ENCODE results near the gene GORAB. TPM values are rescaled to one million over a fixed set of nuclear protein-coding genes. Genes with fewer than 3 reads are reported as not detected.

The GORAB gene
- polyA plus RNA-seq, 1 experiment, result 7.6 TPM

GRCh38 chr1:170558731-170559130, 26.8 kb downstream of the GORAB start:
- CTCF ChIA-PET, result no interaction called here

DNA sequence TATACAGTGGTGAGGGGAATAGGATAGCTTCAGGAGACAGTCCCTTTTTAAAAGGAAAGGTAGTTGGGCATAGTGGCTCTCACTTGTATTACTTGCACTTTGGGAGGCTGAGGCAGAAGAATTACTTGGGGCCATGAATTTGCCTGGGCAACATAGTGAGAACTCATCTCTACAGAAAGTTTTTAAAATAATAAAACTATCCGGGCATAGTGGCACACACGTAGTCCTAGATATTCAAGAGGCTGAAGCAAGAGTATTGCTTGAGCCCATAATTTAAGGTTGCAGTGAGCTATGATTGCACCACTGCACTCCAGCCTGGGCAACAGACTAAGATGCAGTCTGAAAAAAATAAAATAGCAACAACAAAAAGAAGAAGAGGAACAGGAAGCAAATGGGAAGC, 27.2 kb downstream of the GORAB start:
- Histone ChIP-seq H3K4me3 (ENCODE audit: low read depth, low read length) (no peak overlapping the region), H3K36me3 (ENCODE audit: control insufficient read depth, insufficient read depth, low read length) (peaks cover 1% of the 10 kb centered on the region; the same call in 1 of the 2 replicates), H3K27me3 (ENCODE audit: control insufficient read depth, insufficient read depth, low read length) (no peaks in the 10 kb centered on the region)
- POLR2A ChIA-PET, result no interaction called here
- DNase-seq (ENCODE audit: low read depth), result no peak
- CTCF ChIA-PET, result no interaction called here
- TF ChIP-seq CTCF (IDR thresholded peaks at IDR 0.05; ENCODE audit: insufficient read depth, low read depth, low read length), result no peak

More at GRCh38 chr1:170558731-170559130, 26.8 kb downstream of the GORAB start:
- TF ChIP-seq CTCF (IDR thresholded peaks at IDR 0.05; ENCODE audit: insufficient read depth, low read depth, low read length), result no peak
- no peak overlapping the region for H3K4me3 ChIP-seq (ENCODE audit: low read depth, low read length)
- POLR2A ChIA-PET, result no interaction called here
- DNase-seq (ENCODE audit: low read depth), result no peak
- peaks cover 1% of the 10 kb centered on the region; the same call in 1 of the 2 replicates for H3K36me3 ChIP-seq (ENCODE audit: control insufficient read depth, insufficient read depth, low read length)
- no peaks in the 10 kb centered on the region for H3K27me3 ChIP-seq (ENCODE audit: control insufficient read depth, insufficient read depth, low read length)

- Histone ChIP-seq H3K27me3 (ENCODE audit: control insufficient read depth, insufficient read depth, low read length) (no peaks in the 10 kb centered on the region), H3K4me3 (ENCODE audit: low read depth, low read length) (no peak overlapping the region), H3K36me3 (ENCODE audit: control insufficient read depth, insufficient read depth, low read length) (no peaks in the 10 kb centered on the region)
- no peak for TF ChIP-seq CTCF (IDR thresholded peaks at IDR 0.05; ENCODE audit: insufficient read depth, low read depth, low read length)
- no peak for DNase-seq (ENCODE audit: low read depth)
- CTCF ChIA-PET, result no interaction called here
- POLR2A ChIA-PET, result no interaction called here
Observed at GRCh38 chr1:170560681-170561285, 28.8 kb downstream of the GORAB start.

DNA sequence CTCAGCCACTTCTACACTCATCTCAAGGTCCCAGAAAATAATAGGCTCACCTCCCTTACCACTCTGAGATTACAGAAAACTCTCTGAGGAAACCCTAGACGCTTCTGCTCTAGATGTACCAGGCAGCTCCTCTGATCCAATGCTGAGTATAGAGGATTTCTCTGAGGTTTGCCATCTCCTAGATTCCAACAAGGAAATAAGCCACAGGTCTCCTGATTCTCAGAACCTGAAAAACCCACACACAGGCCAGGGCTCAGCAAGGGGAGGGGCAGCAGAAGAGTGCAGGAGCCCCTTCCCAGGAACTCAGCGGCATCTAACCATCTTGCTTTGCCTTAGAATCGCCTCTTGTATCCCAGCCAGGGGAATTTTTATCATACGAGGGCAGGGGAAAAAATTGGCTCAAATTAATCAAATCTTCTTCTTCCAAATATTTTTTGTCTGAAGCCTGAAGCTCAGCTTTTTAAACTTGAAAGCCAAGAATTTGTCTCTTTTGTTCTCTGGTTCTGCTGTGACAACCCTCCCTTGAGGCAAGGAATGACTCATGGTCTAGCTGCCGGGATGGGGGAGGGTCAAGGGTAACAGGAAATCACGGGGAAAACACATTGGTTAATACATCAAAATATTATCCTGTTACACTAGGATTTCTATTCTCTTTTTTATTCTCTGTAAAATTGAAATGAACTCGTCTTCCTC, 30.8 kb downstream of the GORAB start:
- no peak for TF ChIP-seq CTCF (IDR thresholded peaks at IDR 0.05; ENCODE audit: insufficient read depth, low read depth, low read length)
- POLR2A ChIA-PET, result interaction anchor here (0.7 kb wide), 1 partner anchor 253 kb away, joined by 3 read pairs; no protein-coding TSS in a partner anchor
- CTCF ChIA-PET, result interaction anchor here (1.0 kb wide), 1 partner anchor 14 kb away, joined by 3 read pairs; no protein-coding TSS in a partner anchor

DNA sequence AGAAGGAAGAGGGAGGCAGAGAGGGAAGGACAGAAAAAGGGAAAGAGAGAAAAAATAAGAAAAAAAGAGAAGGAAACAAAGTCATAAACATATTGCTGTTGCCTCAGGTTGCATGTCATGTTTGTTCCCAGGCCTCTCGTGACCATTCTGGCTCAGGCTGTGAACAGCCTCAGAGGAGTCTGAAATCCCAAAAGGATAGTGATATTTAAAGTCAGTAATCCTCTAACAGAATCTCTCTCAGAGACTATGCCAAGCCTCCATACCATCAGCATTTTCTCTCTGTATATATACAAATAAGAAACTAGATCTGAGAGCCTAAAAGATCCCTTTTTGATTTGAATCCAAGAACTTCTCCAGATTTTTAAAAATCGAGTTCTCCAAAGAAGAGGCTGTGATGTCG, 35.2 kb downstream of the GORAB start:
- CTCF ChIA-PET, result no interaction called here
- POLR2A ChIA-PET, result no interaction called here
- Histone ChIP-seq H3K36me3 (ENCODE audit: control insufficient read depth, insufficient read depth, low read length) (no peaks in the 10 kb centered on the region), H3K27me3 (ENCODE audit: control insufficient read depth, insufficient read depth, low read length) (no peaks in the 10 kb centered on the region), H3K4me3 (ENCODE audit: low read depth, low read length) (no peak overlapping the region)
- DNase-seq (ENCODE audit: low read depth), result no peak
- no peak for TF ChIP-seq CTCF (IDR thresholded peaks at IDR 0.05; ENCODE audit: insufficient read depth, low read depth, low read length)

More for the DNA sequence above, 30.8 kb downstream of the GORAB start:
- Histone ChIP-seq H3K4me3 (ENCODE audit: low read depth, low read length) (no peak overlapping the region), H3K27me3 (ENCODE audit: control insufficient read depth, insufficient read depth, low read length) (no peaks in the 10 kb centered on the region), H3K36me3 (ENCODE audit: control insufficient read depth, insufficient read depth, low read length) (no peaks in the 10 kb centered on the region)
- DNase-seq (ENCODE audit: low read depth), result peak; percentile 59

Measured in BJ (cell line).